Raji (cell line): ENCODE measurements around the gene SSBP3.

Experiments used
- POLR2A ChIP-seq: IDR thresholded peaks from 2 replicates; pipeline ENCODE4 v1.6.1; 2011; ENCODE audit warnings: low read depth, low read length, control low read depth; ENCODE audit not compliant: insufficient read depth

Gene SSBP3

DNA sequence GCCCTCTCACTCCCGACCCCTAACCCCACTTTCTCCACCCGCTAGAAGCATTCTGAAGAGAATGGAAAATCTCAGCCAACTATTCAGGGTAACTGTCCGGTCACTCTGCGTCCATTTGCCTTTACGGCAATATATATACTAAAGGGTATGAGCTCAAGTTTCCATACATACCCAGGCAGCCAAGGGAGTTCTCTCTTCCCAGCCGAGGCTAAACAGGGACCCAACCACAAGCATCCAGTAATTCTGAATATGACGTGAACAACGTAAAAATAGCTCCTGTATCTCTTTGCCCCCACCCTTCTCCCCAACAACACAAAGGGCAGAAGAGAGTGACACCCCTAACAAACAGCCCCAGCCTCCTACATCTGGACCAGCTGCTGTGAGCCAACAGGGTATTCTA lies 67.7 kb downstream of the SSBP3 start:
- TF ChIP-seq POLR2A = no peak

GRCh38 chr1:54337928-54338327 lies 68.3 kb downstream of the SSBP3 start:
- TF ChIP-seq POLR2A = no peak

GRCh38 chr1:54337034-54337433 lies 69.2 kb downstream of the SSBP3 start:
- TF ChIP-seq POLR2A = no peak

GRCh38 chr1:54336116-54336515 lies 70.1 kb downstream of the SSBP3 start:
- no peak for TF ChIP-seq POLR2A

GRCh38 chr1:54335755-54336108 lies 70.5 kb downstream of the SSBP3 start:
- no peak for TF ChIP-seq POLR2A

DNA sequence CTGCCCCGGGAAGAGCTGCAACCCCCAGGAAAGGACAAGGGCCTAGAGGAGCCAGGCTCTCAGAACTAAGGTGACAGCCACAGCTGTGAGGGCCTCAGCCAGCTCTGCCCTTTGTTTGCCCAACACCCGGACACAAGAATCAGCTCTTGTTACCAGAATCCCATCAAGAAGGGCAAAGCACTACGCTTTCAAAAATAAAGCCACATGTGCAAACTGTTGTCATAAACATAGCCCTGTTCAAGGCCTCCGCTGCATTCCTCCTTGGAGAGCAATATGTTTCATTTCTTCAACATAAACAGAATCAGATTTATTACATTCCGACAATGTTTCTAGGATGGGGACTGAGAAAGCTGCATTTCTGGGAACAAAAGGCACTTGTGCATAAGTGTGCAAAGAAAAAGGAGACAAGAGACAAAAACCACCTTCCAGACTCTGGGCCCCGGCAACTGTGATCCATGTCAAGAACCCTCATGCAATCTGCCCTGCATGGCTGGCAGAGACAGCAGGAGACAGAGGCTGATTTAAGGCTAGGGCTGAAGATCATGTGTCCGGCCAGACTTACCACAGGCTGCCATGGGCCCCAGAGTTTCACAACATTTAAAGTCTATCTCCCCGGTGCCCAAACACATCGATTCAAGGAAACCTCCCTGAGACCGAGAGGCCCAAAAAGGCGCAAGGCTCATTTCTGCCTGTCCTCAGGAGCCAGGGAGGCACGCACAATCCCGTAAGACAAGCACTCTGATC lies 71.0 kb downstream of the SSBP3 start:
- no peak for TF ChIP-seq POLR2A

- no peak for TF ChIP-seq POLR2A
Measured at GRCh38 chr1:54332781-54333585, 73.2 kb downstream of the SSBP3 start.

- TF ChIP-seq POLR2A = no peak
Measured at GRCh38 chr1:54331843-54332463, 74.2 kb downstream of the SSBP3 start.

DNA sequence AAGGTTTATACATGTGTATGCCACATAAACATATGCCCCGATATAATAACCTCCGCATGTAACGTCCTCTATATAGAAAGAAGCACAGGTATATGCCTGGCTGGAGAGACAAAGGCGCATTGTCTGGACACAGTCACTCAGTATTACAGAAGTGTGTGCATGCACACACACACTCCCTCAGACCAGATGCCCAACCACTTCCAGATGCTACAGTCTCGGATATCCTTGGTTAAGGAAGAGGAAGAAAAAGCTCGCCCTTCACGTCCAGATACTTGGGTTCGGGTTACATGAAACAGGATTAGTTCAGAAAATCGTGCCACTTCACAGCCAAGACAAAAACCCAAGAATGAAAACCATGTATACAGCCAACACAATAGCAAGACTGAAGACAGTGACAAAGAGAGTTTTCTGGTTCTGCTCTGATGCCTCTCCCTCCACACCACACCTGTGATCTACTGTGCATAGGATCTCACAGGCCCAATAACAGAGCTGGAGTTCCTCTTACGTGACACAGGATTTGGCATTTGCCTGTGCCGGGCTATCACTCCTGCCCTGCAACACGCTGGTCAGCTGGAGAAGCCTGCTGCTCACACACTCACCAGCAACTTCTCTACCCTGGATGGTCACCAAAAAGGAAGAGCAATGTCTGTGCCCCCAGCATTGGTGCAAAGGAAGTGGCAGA lies 75.0 kb downstream of the SSBP3 start:
- no peak for TF ChIP-seq POLR2A

DNA sequence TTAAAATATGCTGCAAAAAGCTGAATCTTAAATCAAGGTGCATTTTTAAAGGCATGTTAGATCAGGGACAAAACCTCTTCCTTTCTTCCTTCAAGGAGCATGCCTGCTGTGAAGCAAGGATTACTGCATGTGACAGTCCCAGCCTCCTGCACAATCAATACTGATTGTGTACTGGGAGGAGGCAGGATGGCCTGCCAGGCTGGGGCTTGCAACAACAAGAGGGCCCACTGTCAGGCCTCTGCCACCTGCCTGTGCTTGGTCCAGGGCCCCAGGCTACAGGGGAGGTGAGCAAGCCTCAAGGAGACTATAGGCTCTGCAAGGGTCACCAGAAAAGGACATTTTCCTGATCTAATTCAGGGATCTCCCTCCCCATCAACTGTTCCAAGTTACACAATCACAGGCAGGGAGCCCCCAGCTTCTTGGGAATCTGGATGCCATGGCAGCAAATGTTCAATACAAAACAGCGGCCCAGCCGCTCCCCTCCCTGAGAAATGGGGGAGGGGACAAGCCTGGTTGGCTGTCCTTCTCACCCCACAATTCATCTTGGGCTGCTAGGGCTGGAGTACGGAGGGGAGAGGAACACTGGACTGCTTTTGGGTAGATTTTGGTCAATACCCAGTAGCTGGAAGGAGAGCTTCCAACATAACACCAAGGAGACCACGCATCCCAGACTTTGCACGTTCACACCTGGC lies 76.7 kb downstream of the SSBP3 start:
- TF ChIP-seq POLR2A = no peak

DNA sequence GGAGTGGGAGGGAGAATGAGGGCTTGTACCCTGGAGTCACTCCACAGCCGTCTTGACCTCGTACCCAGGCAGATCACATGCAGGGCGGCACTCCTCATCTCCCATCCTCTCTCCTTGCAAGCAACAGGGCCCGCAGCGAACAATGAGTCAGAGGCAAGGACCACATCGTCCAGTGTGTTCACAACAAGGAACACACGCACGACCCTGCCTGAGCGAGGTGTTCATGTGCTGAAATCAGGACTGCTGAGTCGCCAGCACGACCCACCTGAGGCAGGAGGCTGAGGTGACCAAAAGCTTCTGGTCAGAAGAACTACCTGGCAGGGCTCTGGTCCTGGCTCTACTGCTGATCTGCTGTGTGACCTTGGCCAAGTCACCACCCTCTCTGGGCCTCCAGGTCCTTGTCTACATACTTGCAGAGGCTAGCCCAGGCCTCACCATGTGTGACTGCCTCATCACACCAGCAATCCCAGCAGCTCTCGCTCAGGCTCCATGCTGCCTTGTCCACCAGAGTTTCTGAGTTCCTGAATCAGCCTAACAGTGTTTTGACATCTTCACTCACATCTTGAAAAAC lies 78.0 kb downstream of the SSBP3 start:
- TF ChIP-seq POLR2A = no peak

DNA sequence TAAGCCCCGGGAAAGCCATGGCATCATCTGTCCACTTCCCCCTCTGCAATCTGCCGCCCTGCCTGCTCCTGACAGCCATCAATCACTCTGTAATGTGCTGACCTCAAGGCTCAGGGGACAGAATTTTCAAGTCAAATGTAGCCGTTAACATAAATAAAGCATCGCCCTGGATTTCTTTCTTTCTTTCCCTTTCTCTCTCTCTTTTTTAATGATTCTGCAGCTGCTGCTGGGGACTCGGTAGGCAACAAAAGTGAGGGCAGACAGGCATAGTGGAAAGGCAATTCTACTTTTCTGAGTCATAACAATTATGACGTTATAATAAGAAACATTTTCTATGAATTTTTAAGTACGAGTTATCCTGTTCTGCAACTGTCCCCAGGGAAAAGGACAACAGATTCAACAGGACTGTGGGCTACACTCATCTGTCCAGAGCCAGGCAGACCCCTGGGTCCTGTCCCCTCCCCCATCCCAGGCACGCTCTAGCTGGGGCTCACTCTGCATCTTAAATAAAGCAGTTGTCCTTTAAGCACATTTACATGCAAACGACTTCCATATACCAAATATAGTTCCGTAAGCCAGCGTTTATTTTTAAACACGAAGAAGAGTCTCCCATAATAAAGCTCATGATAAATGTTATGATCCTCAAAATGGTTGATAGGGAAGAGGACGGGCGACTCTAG lies 78.7 kb downstream of the SSBP3 start:
- TF ChIP-seq POLR2A = no peak

DNA sequence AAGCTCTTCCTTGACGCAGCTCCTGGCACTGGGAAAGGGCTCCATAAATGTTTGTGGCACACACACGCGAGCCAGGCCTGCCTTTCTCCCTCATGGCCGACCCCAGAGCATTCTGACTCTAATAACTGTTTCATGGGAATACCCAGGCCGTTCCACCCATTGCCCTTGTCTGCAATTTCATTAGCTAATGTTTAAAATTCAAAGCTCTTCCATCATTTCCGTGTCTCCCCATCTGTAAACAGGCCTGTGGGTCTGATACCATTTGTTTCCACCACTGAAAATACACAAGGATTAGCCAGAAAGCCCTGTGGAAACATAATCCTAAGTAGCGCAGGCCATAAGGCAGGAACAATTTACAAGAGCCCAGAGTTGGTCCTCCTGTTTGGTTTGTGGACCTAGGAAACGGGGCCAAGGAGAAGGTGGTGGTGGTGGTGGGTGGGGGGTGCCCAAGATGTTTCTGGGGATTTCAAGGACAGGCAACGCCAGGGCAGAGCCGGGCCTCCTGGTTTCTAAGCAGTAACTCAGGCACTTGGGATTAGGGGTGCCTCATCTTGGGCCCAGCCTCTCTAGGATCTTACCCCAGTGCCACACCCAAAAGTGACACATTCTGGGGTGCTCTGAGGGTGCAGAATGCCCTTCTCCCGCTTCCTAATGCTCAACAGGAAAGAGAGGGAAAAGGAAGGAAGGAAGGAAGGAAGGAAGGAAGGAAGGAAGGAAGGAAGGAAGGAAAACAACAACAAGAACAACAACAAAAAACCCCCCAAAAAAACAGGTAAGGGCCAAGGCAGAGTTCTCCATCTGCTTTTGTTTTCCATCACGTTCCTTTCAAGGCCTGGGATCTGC lies 79.4 kb downstream of the SSBP3 start:
- TF ChIP-seq POLR2A = no peak
